ENCODE results near the gene ZNF770.

GRCh38 chr15:34933432-34933975, 54.6 kb downstream of the ZNF770 start:
- TF ChIP-seq CTCF (IDR thresholded peaks at IDR 0.05) (no peak), EZH2 (IDR thresholded peaks at IDR 0.05; ENCODE audit: borderline replicate concordance, insufficient read depth, low read depth, low read length, poor library complexity, severe bottlenecking) (no peak)

Data from B cell (primary cell).